Measurements from ENCODE around the gene IER5. TPM values are rescaled to one million over a fixed set of nuclear protein-coding genes. Genes with fewer than 3 reads are reported as not detected.

IER5 gene
- polyA plus RNA-seq, 1 of the 3 experiments (the other 2 are of a cell fraction), result 52.9 TPM

DNA sequence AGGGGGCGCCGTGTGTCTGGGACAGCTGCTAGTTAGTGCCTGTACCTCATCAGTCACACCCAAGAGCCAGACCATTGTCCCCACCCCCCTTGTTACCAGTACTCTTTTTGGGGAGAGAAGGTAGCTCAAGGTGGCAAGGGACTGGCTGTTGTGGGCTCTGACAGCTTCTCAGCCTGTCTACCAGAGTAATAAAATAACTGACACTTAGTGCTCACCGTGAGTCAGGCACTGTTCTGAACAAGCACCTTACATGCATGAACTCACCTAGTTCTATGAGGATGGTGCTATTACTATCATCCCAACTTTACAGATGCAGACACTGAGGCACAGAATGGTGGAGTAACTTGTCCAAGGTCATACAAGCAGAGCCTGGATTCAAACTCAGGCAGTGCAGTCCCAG is 34.7 kb downstream of the IER5 start:
- TF ChIP-seq, protein P1, sequence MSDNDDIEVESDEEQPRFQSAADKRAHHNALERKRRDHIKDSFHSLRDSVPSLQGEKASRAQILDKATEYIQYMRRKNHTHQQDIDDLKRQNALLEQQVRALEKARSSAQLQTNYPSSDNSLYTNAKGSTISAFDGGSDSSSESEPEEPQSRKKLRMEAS (IDR thresholded peaks at IDR 0.05; ENCODE audit: low read depth), result no peak
- TF ChIP-seq RAD21 (IDR thresholded peaks at IDR 0.05; ENCODE audit: low read length) (no peak), EP300 (IDR thresholded peaks at IDR 0.05; ENCODE audit: borderline replicate concordance in 1 of 2, low read depth in 1 of 2, low read length in 1 of 2) (no peak), TCF12 (IDR thresholded peaks at IDR 0.05) (no peak), JUND (IDR thresholded peaks at IDR 0.05) (no peak), YY1 (IDR thresholded peaks at IDR 0.05; ENCODE audit: low read depth) (no peak), MEF2A (IDR thresholded peaks at IDR 0.05; ENCODE audit: borderline replicate concordance, low read depth) (no peak), TAF1 (IDR thresholded peaks at IDR 0.05; ENCODE audit: borderline replicate concordance, low read depth, low read length) (no peak), GABPA (IDR thresholded peaks at IDR 0.05; ENCODE audit: low read depth) (no peak), FOXJ3 (CRISPR knock-in tag; IDR thresholded peaks at IDR 0.05) (no peak), EZH2phosphoT487 (IDR thresholded peaks at IDR 0.05; ENCODE audit: borderline replicate concordance, low read depth) (no peak), FOXM1 (IDR thresholded peaks at IDR 0.05; ENCODE audit: low read depth) (no peak), CHD2 (IDR thresholded peaks at IDR 0.05; ENCODE audit: low read length, partially characterized antibody) (no peak), NFIC (IDR thresholded peaks at IDR 0.05; ENCODE audit: borderline replicate concordance) (no peak), RCOR1 (IDR thresholded peaks at IDR 0.05; ENCODE audit: low read length) (no peak), ZBTB33 (IDR thresholded peaks at IDR 0.05; ENCODE audit: borderline replicate concordance, low read depth) (no peak), MXI1 (IDR thresholded peaks at IDR 0.05; ENCODE audit: low read depth, low read length) (no peak)
- TF ChIP-seq, protein P2, sequence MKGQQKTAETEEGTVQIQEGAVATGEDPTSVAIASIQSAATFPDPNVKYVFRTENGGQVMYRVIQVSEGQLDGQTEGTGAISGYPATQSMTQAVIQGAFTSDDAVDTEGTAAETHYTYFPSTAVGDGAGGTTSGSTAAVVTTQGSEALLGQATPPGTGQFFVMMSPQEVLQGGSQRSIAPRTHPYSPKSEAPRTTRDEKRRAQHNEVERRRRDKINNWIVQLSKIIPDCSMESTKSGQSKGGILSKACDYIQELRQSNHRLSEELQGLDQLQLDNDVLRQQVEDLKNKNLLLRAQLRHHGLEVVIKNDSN (IDR thresholded peaks at IDR 0.05; ENCODE audit: borderline replicate concordance, low read depth), result no peak
- TF ChIP-seq, protein P3, sequence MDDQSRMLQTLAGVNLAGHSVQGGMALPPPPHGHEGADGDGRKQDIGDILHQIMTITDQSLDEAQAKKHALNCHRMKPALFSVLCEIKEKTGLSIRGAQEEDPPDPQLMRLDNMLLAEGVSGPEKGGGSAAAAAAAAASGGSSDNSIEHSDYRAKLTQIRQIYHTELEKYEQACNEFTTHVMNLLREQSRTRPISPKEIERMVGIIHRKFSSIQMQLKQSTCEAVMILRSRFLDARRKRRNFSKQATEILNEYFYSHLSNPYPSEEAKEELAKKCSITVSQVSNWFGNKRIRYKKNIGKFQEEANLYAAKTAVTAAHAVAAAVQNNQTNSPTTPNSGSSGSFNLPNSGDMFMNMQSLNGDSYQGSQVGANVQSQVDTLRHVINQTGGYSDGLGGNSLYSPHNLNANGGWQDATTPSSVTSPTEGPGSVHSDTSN (IDR thresholded peaks at IDR 0.05), result no peak
- POLR2A ChIA-PET, result interaction anchor here (1.1 kb wide), 1 partner anchor 34 kb away, joined by 4 read pairs; the partner anchor contains the start of gene IER5

More for the DNA sequence above, 34.7 kb downstream of the IER5 start:
- no peak overlapping the region for H3K27ac ChIP-seq (ENCODE audit: low read depth in 2 of 2, low read length in 1 of 2)
- H2AFZ ChIP-seq (ENCODE audit: low read depth), result no peak overlapping the region
- no peaks in the 10 kb centered on the region for H3K9me2 ChIP-seq
- no peaks in the 10 kb centered on the region for H3K9me3 ChIP-seq
- H3K4me3 ChIP-seq (ENCODE audit: low read depth in 2 of 2, low read length in 1 of 2), result no peak overlapping the region
- H3K9ac ChIP-seq, result no peak overlapping the region
- H3F3A ChIP-seq (replicated peaks; ENCODE audit: insufficient read depth), result no peaks in the 10 kb centered on the region
- H3K79me2 ChIP-seq (ENCODE audit: insufficient read depth), result no peaks in the 10 kb centered on the region
- no peak for DNase-seq
- no peaks in the 10 kb centered on the region for H3K27me3 ChIP-seq (ENCODE audit: insufficient read depth)
- WGBS (ENCODE audit: low lambda C conversion rate), result 86% methylated on average over 1 of the region's 3 CpGs
- H3K36me3 ChIP-seq (replicated peaks in 1 of 2; ENCODE audit: control insufficient read depth in 1 of 2, insufficient read depth in 2 of 2, low read length in 1 of 2), result no peaks in the 10 kb centered on the region
- CTCF ChIA-PET, result interaction anchor here (0.9 kb wide), 1 partner anchor 13 kb away, joined by 3 read pairs; no protein-coding TSS in a partner anchor
- no peak overlapping the region for H3K4me2 ChIP-seq
- peaks cover 0 to 5% of the 10 kb centered on the region in 2 experiments; a peak in 2 of 4 replicates for H3K4me1 ChIP-seq (ENCODE audit: control insufficient read depth in 1 of 2, insufficient read depth in 2 of 2, low read depth in 1 of 2, low read length in 1 of 2)
- no peaks in the 10 kb centered on the region for H4K20me1 ChIP-seq (ENCODE audit: insufficient read depth)
